Memory B cell (primary cell): ENCODE measurements around the gene ZNF175.

Source experiments
- ATAC-seq: fragments of 150-1000 bp; cut with Tn5 transposase; 2 replicates; pipeline ENCODE4 v1.10.0; 2021; ENCODE audit warnings: low read depth, mild to moderate bottlenecking, moderate library complexity
- DNase-seq, 2 donors: peaks; one replicate each; pipeline ENCODE4 v3.0.0; 2022; ENCODE audit warnings: low spot score in 2 of 2
- H3K27ac Mint-ChIP-seq: one replicate; pipeline ENCODE4 v1.8.0; 2022; ENCODE audit warnings: mild to moderate bottlenecking, moderate library complexity, mixed read lengths
- H3K27me3 Mint-ChIP-seq: one replicate; pipeline ENCODE4 v1.8.0; 2022; ENCODE audit warnings: mixed read lengths
- H3K36me3 Mint-ChIP-seq: one replicate; pipeline ENCODE4 v1.8.0; 2022; ENCODE audit warnings: mild to moderate bottlenecking, mixed read lengths
- H3K4me1 Mint-ChIP-seq: one replicate; pipeline ENCODE4 v1.8.0; 2022; ENCODE audit warnings: mixed read lengths
- H3K4me3 Mint-ChIP-seq: one replicate; pipeline ENCODE4 v1.8.0; 2022; ENCODE audit warnings: mild to moderate bottlenecking, moderate library complexity, mixed read lengths
- H3K9me3 Mint-ChIP-seq: one replicate; pipeline ENCODE4 v1.8.0; 2022; ENCODE audit warnings: mixed read lengths

Gene ZNF175

GRCh38 chr19:51570962-51571575 lies at the start of gene ZNF175:
ZNF175 (plus strand) TSS chr19:51571283; CDS start chr19:51573330, 2,047 bp downstream.
- no peaks in the 10 kb centered on the region for H3K27me3 Mint-ChIP-seq
- H3K4me1 Mint-ChIP-seq: peaks cover 25% of the 10 kb centered on the region
- no peaks in the 10 kb centered on the region for H3K9me3 Mint-ChIP-seq
- peaks cover 4% of the 10 kb centered on the region for H3K36me3 Mint-ChIP-seq
- H3K4me3 Mint-ChIP-seq: peak within 1 kb of the TSS; percentile 100
- H3K27ac Mint-ChIP-seq: peak within 1 kb of the TSS; percentile 90
- peak; percentile 69 to 73 for DNase-seq
- peak; percentile 88 for ATAC-seq

- ATAC-seq (no peak), DNase-seq (no peak)
- H3K27me3 Mint-ChIP-seq: no peaks in the 10 kb centered on the region
- H3K4me3 Mint-ChIP-seq: no peak overlapping the region
- peaks cover 5% of the 10 kb centered on the region for H3K9me3 Mint-ChIP-seq
- peaks cover 33% of the 10 kb centered on the region for H3K36me3 Mint-ChIP-seq
- H3K27ac Mint-ChIP-seq: peak overlapping the region; percentile 10
- peaks cover 18% of the 10 kb centered on the region for H3K4me1 Mint-ChIP-seq
Measured at GRCh38 chr19:51521357-51521756, 49.7 kb upstream of the ZNF175 start.

GRCh38 chr19:51521781-51522180 lies 49.3 kb upstream of the ZNF175 start:
- H3K27me3 Mint-ChIP-seq: no peaks in the 10 kb centered on the region

GRCh38 chr19:51524666-51525264 lies 46.3 kb upstream of the ZNF175 start:
- ATAC-seq (no peak), DNase-seq (no peak)
- Mint-ChIP-seq H3K36me3 (peaks cover 18% of the 10 kb centered on the region), H3K27me3 (no peaks in the 10 kb centered on the region), H3K4me3 (no peak overlapping the region), H3K27ac (peak overlapping the region; percentile 78), H3K9me3 (no peaks in the 10 kb centered on the region), H3K4me1 (peaks cover 32% of the 10 kb centered on the region)

More at GRCh38 chr19:51521781-51522180, 49.3 kb upstream of the ZNF175 start:
- H3K36me3 Mint-ChIP-seq: peaks cover 33% of the 10 kb centered on the region
- no peak overlapping the region for H3K4me3 Mint-ChIP-seq
- peak overlapping the region; percentile 10 for H3K27ac Mint-ChIP-seq
- ATAC-seq (no peak), DNase-seq (no peak)
- H3K4me1 Mint-ChIP-seq: peaks cover 22% of the 10 kb centered on the region
- H3K9me3 Mint-ChIP-seq: peaks cover 5% of the 10 kb centered on the region

- H3K9me3 Mint-ChIP-seq: no peaks in the 10 kb centered on the region
- no peak for DNase-seq
- peaks cover 18% of the 10 kb centered on the region for H3K36me3 Mint-ChIP-seq
- peaks cover 41% of the 10 kb centered on the region for H3K4me1 Mint-ChIP-seq
- ATAC-seq: no peak
- H3K27ac Mint-ChIP-seq: no peak overlapping the region
- H3K4me3 Mint-ChIP-seq: no peak overlapping the region
- no peaks in the 10 kb centered on the region for H3K27me3 Mint-ChIP-seq
Measured at GRCh38 chr19:51525651-51526050, 45.4 kb upstream of the ZNF175 start.

GRCh38 chr19:51529301-51529700 lies 41.8 kb upstream of the ZNF175 start:
- ATAC-seq: no peak
- H3K9me3 Mint-ChIP-seq: no peaks in the 10 kb centered on the region
- DNase-seq: no peak
- peaks cover 6% of the 10 kb centered on the region for H3K36me3 Mint-ChIP-seq
- H3K27me3 Mint-ChIP-seq: no peaks in the 10 kb centered on the region
- H3K27ac Mint-ChIP-seq: peak overlapping the region; percentile 51
- peak overlapping the region; percentile 91 for H3K4me3 Mint-ChIP-seq
- H3K4me1 Mint-ChIP-seq: peaks cover 56% of the 10 kb centered on the region

- H3K27me3 Mint-ChIP-seq: no peaks in the 10 kb centered on the region
- H3K9me3 Mint-ChIP-seq: peaks cover 3% of the 10 kb centered on the region
- DNase-seq: no peak
- peaks cover 55% of the 10 kb centered on the region for H3K4me1 Mint-ChIP-seq
- ATAC-seq: no peak
- H3K36me3 Mint-ChIP-seq: peaks cover 2% of the 10 kb centered on the region
- H3K27ac Mint-ChIP-seq: peak overlapping the region; percentile 62
- H3K4me3 Mint-ChIP-seq: peak overlapping the region; percentile 91
Measured at GRCh38 chr19:51530616-51531015, 40.5 kb upstream of the ZNF175 start.

GRCh38 chr19:51531349-51532315 lies 39.5 kb upstream of the ZNF175 start, which contains the start of gene SIGLEC6:
SIGLEC6 (minus strand) TSS chr19:51531670; CDS start chr19:51531648, 22 bp downstream.
- Mint-ChIP-seq H3K27ac (peak within 1 kb of the TSS; percentile 62), H3K4me3 (peak within 1 kb of the TSS; percentile 91), H3K36me3 (no peaks in the 10 kb centered on the region), H3K9me3 (peaks cover 3% of the 10 kb centered on the region), H3K27me3 (no peaks in the 10 kb centered on the region), H3K4me1 (peaks cover 50% of the 10 kb centered on the region)
- DNase-seq (peak; percentile 64), ATAC-seq (peak; percentile 99)

GRCh38 chr19:51535535-51535934 lies 35.5 kb upstream of the ZNF175 start:
- no peaks in the 10 kb centered on the region for H3K36me3 Mint-ChIP-seq
- H3K4me3 Mint-ChIP-seq: peak overlapping the region; percentile 8

GRCh38 chr19:51539821-51540366 lies 31.2 kb upstream of the ZNF175 start:
- no peak overlapping the region for H3K4me3 Mint-ChIP-seq
- H3K27ac Mint-ChIP-seq: no peak overlapping the region
- ATAC-seq (no peak), DNase-seq (no peak)
- peaks cover 3% of the 10 kb centered on the region for H3K9me3 Mint-ChIP-seq
- peaks cover 41% of the 10 kb centered on the region for H3K4me1 Mint-ChIP-seq
- no peaks in the 10 kb centered on the region for H3K36me3 Mint-ChIP-seq
- no peaks in the 10 kb centered on the region for H3K27me3 Mint-ChIP-seq

More at GRCh38 chr19:51535535-51535934, 35.5 kb upstream of the ZNF175 start:
- Mint-ChIP-seq H3K27me3 (no peaks in the 10 kb centered on the region), H3K4me1 (peaks cover 37% of the 10 kb centered on the region), H3K27ac (peak overlapping the region; percentile 37), H3K9me3 (peaks cover 3% of the 10 kb centered on the region)
- ATAC-seq: no peak
- no peak for DNase-seq

- Mint-ChIP-seq H3K4me3 (no peak overlapping the region), H3K4me1 (peaks cover 47% of the 10 kb centered on the region), H3K36me3 (no peaks in the 10 kb centered on the region), H3K27ac (peak overlapping the region; percentile 17), H3K27me3 (no peaks in the 10 kb centered on the region), H3K9me3 (no peaks in the 10 kb centered on the region)
- no peak for DNase-seq
- no peak for ATAC-seq
Measured at GRCh38 chr19:51541458-51542357, 29.4 kb upstream of the ZNF175 start.

GRCh38 chr19:51542699-51543098 lies 28.4 kb upstream of the ZNF175 start:
- H3K27me3 Mint-ChIP-seq: no peaks in the 10 kb centered on the region
- H3K36me3 Mint-ChIP-seq: no peaks in the 10 kb centered on the region
- no peak for ATAC-seq

GRCh38 chr19:51544038-51544437 lies 27.0 kb upstream of the ZNF175 start:
- H3K36me3 Mint-ChIP-seq: no peaks in the 10 kb centered on the region
- ATAC-seq: no peak

More at GRCh38 chr19:51542699-51543098, 28.4 kb upstream of the ZNF175 start:
- Mint-ChIP-seq H3K27ac (peak overlapping the region; percentile 17), H3K4me1 (peaks cover 54% of the 10 kb centered on the region), H3K9me3 (no peaks in the 10 kb centered on the region), H3K4me3 (no peak overlapping the region)
- no peak for DNase-seq

More at GRCh38 chr19:51544038-51544437, 27.0 kb upstream of the ZNF175 start:
- Mint-ChIP-seq H3K27me3 (no peaks in the 10 kb centered on the region), H3K9me3 (no peaks in the 10 kb centered on the region), H3K4me3 (no peak overlapping the region), H3K4me1 (peaks cover 59% of the 10 kb centered on the region), H3K27ac (no peak overlapping the region)
- DNase-seq: no peak
